H1 (cell line): ENCODE measurements around the gene ASXL3. TPM values are rescaled to one million over a fixed set of nuclear protein-coding genes. Genes with fewer than 3 reads are reported as not detected.

Experiments
- CTCF ChIA-PET: fragments of 300-600 bp; sonication (Branson Sonifier 250); formaldehyde crosslinking; loops from one replicate; lab custom pipeline; 2021; ENCODE audit not compliant: partially characterized antibody; lab: Charles Lee
- POLR2A ChIA-PET: fragments of 300-600 bp; sonication (Branson Sonifier 250); formaldehyde crosslinking; loops from one replicate; lab custom pipeline; 2021; ENCODE audit warnings: inconsistent platforms; ENCODE audit not compliant: partially characterized antibody; lab: Charles Lee
- DNase-seq, 2 experiments: peaks; one replicate each; pipeline versions ENCODE4 v3.0.0 to v3.0.0-alpha.2; 2010 to 2022; ENCODE audit warnings: low spot score in 2 of 2, low read depth in 1 of 2, mixed read lengths in 1 of 2
- FAIRE-seq: peaks from 2 replicates; lab custom pipeline; 2011; peaks lifted over from hg19 to GRCh38; lab: Jason Lieb, UNC
- H2AFZ ChIP-seq: 2 replicates; pipeline ENCODE4 v1.8.1; 2012; ENCODE audit warnings: low read length, inconsistent platforms
- H2AK5ac ChIP-seq: 2 replicates; pipeline ENCODE4 v1.6.1; 2013; ENCODE audit warnings: low read depth, low read length
- H2BK120ac ChIP-seq: replicated peaks from 2 replicates; pipeline ENCODE3; 2013; ENCODE audit warnings: low read depth, low read length, inconsistent platforms
- H2BK12ac ChIP-seq: 2 replicates; pipeline ENCODE4 v1.6.1; 2013; ENCODE audit warnings: low read depth, low read length
- H2BK15ac ChIP-seq: 2 replicates; pipeline ENCODE4 v1.6.1; 2013; ENCODE audit warnings: low read length
- H2BK20ac ChIP-seq: 2 replicates; pipeline ENCODE4 v1.6.1; 2013; ENCODE audit warnings: low read length
- H2BK5ac ChIP-seq: 2 replicates; pipeline ENCODE4 v1.6.1; 2013; ENCODE audit warnings: low read depth, low read length
- H3K14ac ChIP-seq: 2 replicates; pipeline ENCODE4 v1.6.1; 2013; ENCODE audit warnings: inconsistent platforms; ENCODE audit not compliant: insufficient read length
- H3K18ac ChIP-seq: 2 replicates; pipeline ENCODE4 v1.6.1; 2013; ENCODE audit warnings: low read length; ENCODE audit errors: extremely low read depth
- H3K23ac ChIP-seq: 2 replicates; pipeline ENCODE4 v1.6.1; 2013; ENCODE audit warnings: inconsistent platforms; ENCODE audit not compliant: insufficient read length
- H3K23me2 ChIP-seq: 2 replicates; pipeline ENCODE4 v1.6.1; 2013; ENCODE audit warnings: low read depth, low read length
- H3K27ac ChIP-seq: 2 replicates; pipeline ENCODE4 v1.6.1; 2011; ENCODE audit warnings: low read depth, low read length, inconsistent platforms
- H3K27me3 ChIP-seq, 4 experiments: replicated peaks in 1 of 4; 1 replicate in 1 of 4; 2 replicates in 3 of 4; pipeline versions ENCODE4 v1.6.1 to v1.8.1; 2011 to 2013; ENCODE audit warnings: low read length in 3 of 4, mild to moderate bottlenecking in 3 of 4, inconsistent platforms in 2 of 4, mixed read lengths in 2 of 4, moderate library complexity in 1 of 4; ENCODE audit not compliant: control insufficient read depth in 3 of 4, insufficient read depth in 3 of 4; ENCODE audit errors: extremely low read depth in 1 of 4
- H3K36me3 ChIP-seq, 4 experiments: 2 replicates each; pipeline versions ENCODE4 v1.6.1 to v1.8.1; 2011 to 2013; ENCODE audit warnings: mild to moderate bottlenecking in 4 of 4, low read length in 3 of 4, moderate library complexity in 2 of 4, control low read depth in 1 of 4, inconsistent platforms in 1 of 4; ENCODE audit not compliant: insufficient read depth in 4 of 4, control insufficient read depth in 2 of 4
- H3K4ac ChIP-seq: replicated peaks from 2 replicates; pipeline ENCODE3; 2013; ENCODE audit warnings: low read length, low read depth, mixed read lengths, inconsistent platforms; ENCODE audit not compliant: insufficient read length
- H3K4me1 ChIP-seq, 4 experiments: replicated peaks in 1 of 4; 1 replicate in 1 of 4; 2 replicates in 3 of 4; pipeline versions ENCODE4 v1.6.1 to v1.8.1; 2011 to 2013; ENCODE audit warnings: low read length in 3 of 4, inconsistent platforms in 2 of 4, mixed read lengths in 1 of 4; ENCODE audit not compliant: insufficient read depth in 4 of 4, control insufficient read depth in 3 of 4
- H3K4me2 ChIP-seq, 2 experiments: 2 replicates each; pipeline versions ENCODE4 v1.6.1 to v1.8.1; 2011 to 2013; ENCODE audit warnings: low read depth in 2 of 2, low read length in 2 of 2, control low read depth in 1 of 2, inconsistent platforms in 1 of 2, mild to moderate bottlenecking in 1 of 2; ENCODE audit not compliant: insufficient read depth in 1 of 2
- H3K4me3 ChIP-seq, 4 experiments: fragments of 200-600, 300-600 bp in 1 of 4; sonication (generic), shearing (Covaris generic), sonication (Bioruptor Twin) in 1 of 4; 2 replicates each; pipeline versions ENCODE4 v1.5.1 to v1.8.1; 2011 to 2016; ENCODE audit warnings: low read length in 4 of 4, low read depth in 3 of 4, control low read depth in 2 of 4, inconsistent platforms in 2 of 4, mild to moderate bottlenecking in 2 of 4, mixed read lengths in 1 of 4, moderate library complexity in 1 of 4; ENCODE audit not compliant: insufficient read depth in 2 of 4; ENCODE audit errors: extremely low read depth in 1 of 4
- H3K56ac ChIP-seq: replicated peaks from 2 replicates; pipeline ENCODE3; 2013; ENCODE audit warnings: low read depth, mild to moderate bottlenecking, mixed read lengths, low read length, inconsistent platforms; ENCODE audit not compliant: insufficient read length
- H3K79me1 ChIP-seq: 2 replicates; pipeline ENCODE4 v1.6.1; 2013; ENCODE audit warnings: low read depth, low read length, control low read depth
- H3K79me2 ChIP-seq, 2 experiments: 2 replicates each; pipeline versions ENCODE4 v1.6.1 to v1.8.1; 2012 to 2013; ENCODE audit warnings: low read length in 2 of 2, mild to moderate bottlenecking in 2 of 2, inconsistent platforms in 1 of 2; ENCODE audit not compliant: insufficient read depth in 2 of 2, control insufficient read depth in 1 of 2
- H3K9ac ChIP-seq, 4 experiments: replicated peaks in 1 of 4; 1 replicate in 1 of 4; 2 replicates in 3 of 4; pipeline versions ENCODE4 v1.6.1 to v1.8.1; 2011 to 2013; ENCODE audit warnings: low read depth in 3 of 4, low read length in 3 of 4, control low read depth in 2 of 4, mild to moderate bottlenecking in 2 of 4, moderate library complexity in 2 of 4, inconsistent platforms in 1 of 4; ENCODE audit errors: extremely low read depth in 1 of 4
- H3K9me3 ChIP-seq, 2 experiments: 2 replicates each; pipeline versions ENCODE4 v1.6.1 to v1.8.1; 2012 to 2013; ENCODE audit warnings: mild to moderate bottlenecking in 2 of 2, moderate library complexity in 2 of 2, control low read depth in 1 of 2, inconsistent platforms in 1 of 2, low read depth in 1 of 2, low read length in 1 of 2, mixed read lengths in 1 of 2; ENCODE audit not compliant: insufficient read depth in 2 of 2
- H4K20me1 ChIP-seq, 2 experiments: replicated peaks in 1 of 2; 2 replicates each; pipeline versions ENCODE3 to v1.8.1; 2011 to 2013; ENCODE audit warnings: inconsistent platforms in 2 of 2, low read length in 2 of 2, mild to moderate bottlenecking in 1 of 2; ENCODE audit not compliant: insufficient read depth in 2 of 2, control insufficient read depth in 1 of 2
- H4K5ac ChIP-seq: 2 replicates; pipeline ENCODE4 v1.6.1; 2013; ENCODE audit warnings: low read length, low read depth, mixed read lengths, inconsistent platforms; ENCODE audit not compliant: insufficient read length
- H4K8ac ChIP-seq: 2 replicates; pipeline ENCODE4 v1.8.0; 2013; ENCODE audit warnings: mild to moderate bottlenecking, moderate library complexity, low read length, inconsistent platforms; ENCODE audit not compliant: insufficient read depth; ENCODE audit errors: extremely low read depth
- H4K91ac ChIP-seq: replicated peaks from 2 replicates; pipeline ENCODE3; 2013; ENCODE audit warnings: low read length, mixed read lengths, inconsistent platforms; ENCODE audit not compliant: insufficient read length
- ASH2L ChIP-seq: fragments of 200-600, 300-600 bp; sonication (generic); IDR thresholded peaks from one replicate; pipeline ENCODE4 v1.7.1; 2017; ENCODE audit warnings: low read length
- CTCF ChIP-seq, 3 experiments: IDR thresholded peaks; 1 replicate in 2 of 3; 2 replicates in 1 of 3; pipeline versions ENCODE4 v1.5.1 to v1.6.1; 2011; ENCODE audit warnings: low read length in 3 of 3, mild to moderate bottlenecking in 3 of 3, inconsistent platforms in 2 of 3, low read depth in 1 of 3, moderate library complexity in 1 of 3; ENCODE audit not compliant: insufficient read depth in 1 of 3; ENCODE audit errors: control extremely low read depth in 1 of 3
- HDAC6 ChIP-seq: IDR thresholded peaks from one replicate; pipeline ENCODE4 v1.7.1; 2012; ENCODE audit warnings: low read depth, mild to moderate bottlenecking, inconsistent platforms, low read length, moderate library complexity
- PHF8 ChIP-seq: fragments of 200-600 bp; sonication (generic); conservative IDR thresholded peaks from 2 replicates; pipeline ENCODE4 v1.7.1; 2012; ENCODE audit warnings: low read depth, mild to moderate bottlenecking, inconsistent platforms, low read length, moderate library complexity
- POU5F1 ChIP-seq: IDR thresholded peaks from 2 replicates; pipeline ENCODE4 v1.6.1; 2011; ENCODE audit warnings: low read depth, mild to moderate bottlenecking, low read length, moderate library complexity
- SIX5 ChIP-seq: IDR thresholded peaks from 2 replicates; pipeline ENCODE4 v1.6.1; 2011; ENCODE audit warnings: mild to moderate bottlenecking, low read depth, low read length
- TBP ChIP-seq: IDR thresholded peaks from 2 replicates; pipeline ENCODE4 v1.6.1; 2011; ENCODE audit warnings: low read depth, low read length, improper control_type of control experiment
- TEAD4 ChIP-seq: IDR thresholded peaks from 2 replicates; pipeline ENCODE4 v1.6.1; 2012; ENCODE audit warnings: low read depth, low read length, inconsistent platforms, mixed read lengths
- YY1 ChIP-seq: IDR thresholded peaks from 2 replicates; pipeline ENCODE4 v1.6.1; 2011; ENCODE audit warnings: low read depth, mild to moderate bottlenecking, low read length
- WGBS, 2 experiments: shearing (Covaris generic) in 1 of 2; methylation state at CpG; one replicate each; pipeline versions ENCODE4 v1.1.6 to v1.1.7; 2013 to 2015; ENCODE audit warnings: low lambda C conversion rate in 2 of 2, mixed read lengths in 2 of 2, inconsistent platforms in 1 of 2, low coverage in 1 of 2, missing lambda C conversion rate in 1 of 2; ENCODE audit not compliant: insufficient replicate concordance in 2 of 2, insufficient coverage in 1 of 2, insufficient read length in 1 of 2; ENCODE audit errors: extremely low coverage in 1 of 2, missing lambda C conversion rate in 1 of 2; 5-methylcytosine and 5-hydroxymethylcytosine counted together
- polyA plus RNA-seq, 7 experiments: library from polyadenylated mRNA; depleted of rRNA in 3 of 7; stranded (reverse) in 5 of 7; unstranded in 2 of 7; fragments of >200 nt in 5 of 7; fragments of 200-250 nt in 2 of 7; gene quantifications; 1 replicate in 5 of 7; 2 replicates in 1 of 7; 4 replicates in 1 of 7; pipeline versions ENCODE4 v1.2.1 to v1.2.3, GENCODE V29; 2011 to 2013; ENCODE audit warnings: missing spikeins in 2 of 7, mixed read lengths in 2 of 7
- total RNA-seq: library from RNA; stranded (reverse); fragmentation: NEBNext Ultra II Directional; extraction: Animal tissue kit (Norgen Biotek cat#: 25700); gene quantifications from 2 replicates; pipeline ENCODE4 v1.2.1, GENCODE V29; 2021

Gene ASXL3
- total and polyA plus RNA-seq, 2 of the 8 experiments (the other 6 are each of a cell fraction or from before 2014, with no cell fraction given): 0.08 to 1.3 TPM

- Histone ChIP-seq H2BK120ac (no peak overlapping the region), H3K4me3 (no peak overlapping the region), H2AK5ac (no peak overlapping the region), H4K8ac (no peak overlapping the region), H3K14ac (no peak overlapping the region), H2BK20ac (no peak overlapping the region), H3K27ac (no peak overlapping the region), H4K91ac (no peak overlapping the region), H2AFZ (no peak overlapping the region), H3K23ac (no peak overlapping the region), H3K9me3 (no peaks in the 10 kb centered on the region), H3K79me2 (no peaks in the 10 kb centered on the region), H2BK12ac (peak overlapping the region; percentile 77; the same call in 1 of the 2 replicates), H4K5ac (no peak overlapping the region), H3K4me1 (peaks cover 0 to 7% (median 2%) of the 10 kb centered on the region in 4 experiments; a peak in 3 of 7 replicates), H3K9ac (no peak overlapping the region), H3K36me3 (no peaks in the 10 kb centered on the region; a peak in 1 of 8 replicates), H4K20me1 (no peaks in the 10 kb centered on the region), H3K27me3 (no peaks in the 10 kb centered on the region), H3K18ac (no peak overlapping the region), H3K56ac (no peak overlapping the region), H2BK15ac (no peak overlapping the region), H3K4ac (no peak overlapping the region), H3K79me1 (no peaks in the 10 kb centered on the region), H3K23me2 (no peaks in the 10 kb centered on the region; the same call in 1 of the 2 replicates), H3K4me2 (no peak overlapping the region), H2BK5ac (0 out of 2 replicates have a peak overlapping the region, but pooled peaks have one; percentile 40)
- FAIRE-seq: no peak
- DNase-seq: no peak
- ChIA-PET POLR2A (no interaction called here), CTCF (interaction anchor here (0.7 to 1.0 kb wide), 3 partner anchors 8 to 301 kb away, joined by 3 to 4 read pairs (median 3); no protein-coding TSS in a partner anchor)
- WGBS, 2 experiments: 83% methylated on average over 1 of the region's 1 CpG; no CpG with 5 or more reads in 1 of the 2 experiments
- TF ChIP-seq CTCF (IDR thresholded peaks at IDR 0.05; ENCODE audit: control extremely low read depth in 1 of 3, insufficient read depth in 1 of 3, low read depth in 1 of 3, low read length in 3 of 3) (no peak), SIX5 (no peak), ASH2L (no peak), HDAC6 (no peak), POU5F1 (no peak), TBP (no peak), PHF8 (no peak), TEAD4 (no peak), YY1 (no peak)
Observed at GRCh38 chr18:33596178-33596854, 18.3 kb downstream of the ASXL3 start.
